ENCODE results near the gene IGF2.

GRCh38 chr11:2158966-2159365 is 19.8 kb upstream of the IGF2 start:
- no peak for TF ChIP-seq CTCF (IDR thresholded peaks at IDR 0.05)
- no peak for TF ChIP-seq POLR2A (IDR thresholded peaks at IDR 0.05)

Measured in testis (tissue), 2 donors.